Amniotic epithelial cell (primary cell): Measurements from ENCODE around the gene SUCLA2.
"Not testable (repeated sequence)": the region's sequence is repeated elsewhere in the genome, so short reads cannot be mapped to it uniquely, and the experiment has no call there.

Experiments
- DNase-seq: peaks from one replicate; pipeline ENCODE4 v3.0.0-alpha.2; 2010; ENCODE audit warnings: low read depth

SUCLA2 gene

GRCh38 chr13:47991859-47992258, 9.2 kb downstream of the SUCLA2 start:
- DNase-seq = no peak

DNA sequence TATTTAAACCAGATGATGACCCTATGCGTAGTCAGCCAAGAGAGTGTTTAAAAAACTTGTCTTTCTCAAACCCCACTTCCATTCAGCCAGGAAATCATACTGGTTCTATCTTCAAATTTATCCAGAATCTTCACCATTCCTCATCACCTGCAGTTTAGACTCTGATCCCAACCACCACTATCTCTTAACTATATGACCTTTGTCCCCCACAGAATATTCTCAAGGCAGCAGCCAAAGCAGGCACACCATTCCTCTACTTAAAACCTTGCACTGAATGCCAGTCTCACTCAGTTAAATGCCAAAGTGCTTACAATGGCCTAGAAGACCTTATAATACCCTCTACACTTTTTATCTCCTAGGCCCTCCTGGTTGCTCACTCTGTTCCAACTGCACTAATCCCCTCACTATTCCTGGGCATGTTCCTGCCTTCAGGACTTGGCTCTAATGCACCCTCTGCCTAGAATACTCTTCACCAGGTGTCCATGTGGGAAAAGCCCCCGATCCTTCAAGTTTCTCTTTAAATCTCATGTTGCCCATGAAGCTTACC, 10.1 kb downstream of the SUCLA2 start:
- no peak for DNase-seq

DNA sequence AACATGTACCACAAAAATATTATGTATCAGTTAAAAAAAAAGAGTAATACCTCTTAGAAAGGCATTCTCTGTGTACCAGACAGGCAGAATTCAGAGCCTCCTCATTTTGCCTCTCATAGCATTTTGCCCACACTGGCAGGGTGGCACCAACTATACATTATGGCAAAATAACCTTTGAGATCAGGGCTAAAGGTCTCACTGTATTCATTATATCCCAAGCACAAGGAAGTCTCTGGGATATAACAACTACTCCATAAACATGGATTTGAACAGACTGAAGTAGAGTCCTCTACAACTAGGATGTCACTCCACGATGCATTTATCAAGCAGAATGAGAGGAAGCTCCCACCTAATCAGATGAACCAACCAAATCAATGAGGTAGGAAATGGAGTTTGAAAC, 10.6 kb downstream of the SUCLA2 start:
- DNase-seq = no peak

- no peak for DNase-seq
Observed at GRCh38 chr13:47983070-47983469, 18.0 kb downstream of the SUCLA2 start.

- DNase-seq = peak; percentile 12
Observed at GRCh38 chr13:47976325-47976724, 24.7 kb downstream of the SUCLA2 start.

DNA sequence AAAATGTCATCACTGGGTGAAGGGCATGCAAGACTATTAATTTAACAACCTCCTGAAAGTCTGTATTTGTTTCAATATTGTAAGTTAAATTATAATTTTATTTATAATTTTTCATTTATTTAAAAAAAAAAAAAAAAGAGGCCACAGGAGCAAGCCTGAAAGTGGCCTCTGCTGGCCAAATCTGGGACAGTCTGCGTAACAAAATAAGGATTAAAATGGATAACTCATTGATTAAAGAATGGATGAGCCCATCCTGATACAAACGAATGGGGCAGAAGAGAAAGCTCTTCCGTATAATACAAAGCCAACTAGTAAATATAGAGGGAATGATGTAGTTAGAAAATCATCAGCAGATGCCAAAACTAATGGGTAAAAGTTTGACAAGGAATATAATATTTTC, 36.2 kb downstream of the SUCLA2 start:
- no peak for DNase-seq

DNA sequence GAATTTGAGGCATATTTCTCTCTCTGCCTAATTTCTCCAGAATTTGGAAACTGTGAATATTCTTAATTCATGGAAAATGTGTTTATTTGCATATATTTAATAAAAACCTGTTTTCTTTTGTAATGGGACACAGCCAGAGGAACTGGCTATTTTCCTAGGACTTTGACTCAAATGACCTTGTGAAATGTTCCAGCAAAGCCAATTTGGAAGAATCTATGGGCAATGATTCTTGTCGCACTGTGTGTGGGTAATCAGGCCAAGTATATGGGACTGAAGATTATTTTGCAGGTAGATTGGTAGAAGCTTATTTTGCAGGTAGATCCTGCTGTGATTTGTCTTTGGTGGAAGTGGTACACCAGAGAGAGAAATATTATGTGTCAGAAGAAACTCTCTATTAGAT, 38.8 kb downstream of the SUCLA2 start:
- no peak for DNase-seq

GRCh38 chr13:47959468-47960247, 41.4 kb downstream of the SUCLA2 start:
- no peak for DNase-seq

DNA sequence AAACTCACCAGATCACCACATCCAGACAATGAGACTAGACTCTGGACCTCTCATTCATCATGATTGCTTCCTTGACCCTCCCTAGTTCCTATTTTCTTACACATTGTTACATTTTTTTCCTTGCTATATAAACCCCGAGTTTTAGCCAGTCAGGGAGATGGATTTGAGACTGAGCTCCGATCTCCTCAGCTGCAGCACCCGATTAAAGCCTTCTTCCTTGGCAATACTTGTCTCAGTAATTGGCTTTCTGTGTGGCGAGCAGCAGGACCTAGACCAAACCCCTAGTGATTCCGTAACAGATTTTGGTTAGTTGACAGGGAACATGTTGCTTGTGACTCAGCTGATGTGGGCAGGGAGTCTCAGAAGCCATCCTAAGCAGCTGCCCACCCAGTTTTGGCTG, 44.0 kb downstream of the SUCLA2 start:
- DNase-seq = no peak

- DNase-seq = no peak
Observed at GRCh38 chr13:47955836-47956235, 45.2 kb downstream of the SUCLA2 start.

DNA sequence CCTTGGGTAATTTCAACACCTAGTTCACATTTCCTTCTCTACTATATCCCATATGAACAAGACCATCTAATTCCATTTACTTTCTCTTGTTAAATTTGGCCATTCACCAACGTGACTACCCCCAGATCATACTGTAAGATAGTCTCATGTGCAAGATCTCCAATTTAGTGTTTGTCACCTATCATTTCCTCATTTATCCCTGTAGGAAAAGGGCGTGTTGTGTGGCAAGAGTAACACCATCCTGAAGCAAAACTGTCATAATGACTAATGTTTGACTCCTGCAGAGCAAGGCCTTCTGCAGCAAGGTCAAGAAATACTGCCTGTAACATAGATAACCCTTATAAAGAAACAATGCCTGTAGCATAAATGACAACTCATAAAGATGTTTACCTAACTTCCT, 51.3 kb downstream of the SUCLA2 start:
- no peak for DNase-seq

DNA sequence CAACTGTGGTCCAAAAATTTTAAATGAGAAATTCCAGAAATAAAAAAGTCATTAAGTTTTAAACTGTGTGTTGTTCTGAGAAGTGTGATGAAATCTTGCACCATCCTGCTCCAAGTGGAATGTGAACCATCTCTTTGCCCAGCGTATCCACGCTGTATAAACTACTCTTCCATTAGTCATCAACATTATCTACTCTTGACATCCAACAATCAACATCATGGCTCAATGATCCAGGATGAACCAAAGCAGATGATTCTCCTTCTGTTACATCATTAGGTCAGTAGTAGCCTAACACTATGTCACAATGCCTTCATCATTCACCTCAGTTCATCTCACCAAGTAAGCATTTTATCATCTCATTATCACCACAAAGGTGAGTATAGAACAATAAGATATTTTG, 55.3 kb downstream of the SUCLA2 start:
- peak; percentile 95 for DNase-seq

- DNase-seq = not testable (repeated sequence)
Observed at GRCh38 chr13:47945146-47945545, 55.9 kb downstream of the SUCLA2 start.

DNA sequence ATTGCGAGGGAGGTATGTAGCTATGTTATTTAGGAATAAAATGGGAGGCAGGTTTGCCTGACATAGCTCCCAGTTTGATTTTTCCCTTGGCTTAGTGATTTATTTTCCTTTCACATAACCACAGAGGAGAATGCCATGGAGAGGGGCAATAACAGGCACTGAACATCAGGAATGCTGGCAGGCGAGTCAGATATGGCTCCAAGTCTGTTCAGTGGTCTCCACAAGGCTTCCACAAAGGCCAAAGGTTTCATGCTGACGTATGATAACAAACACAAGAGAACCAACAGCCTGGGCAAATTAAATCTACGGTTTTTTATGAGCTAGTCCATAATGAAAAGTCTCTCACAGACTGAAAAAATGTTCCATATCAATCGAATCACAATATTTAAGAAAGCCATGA, 66.7 kb downstream of the SUCLA2 start:
- peak; percentile 11 for DNase-seq

DNA sequence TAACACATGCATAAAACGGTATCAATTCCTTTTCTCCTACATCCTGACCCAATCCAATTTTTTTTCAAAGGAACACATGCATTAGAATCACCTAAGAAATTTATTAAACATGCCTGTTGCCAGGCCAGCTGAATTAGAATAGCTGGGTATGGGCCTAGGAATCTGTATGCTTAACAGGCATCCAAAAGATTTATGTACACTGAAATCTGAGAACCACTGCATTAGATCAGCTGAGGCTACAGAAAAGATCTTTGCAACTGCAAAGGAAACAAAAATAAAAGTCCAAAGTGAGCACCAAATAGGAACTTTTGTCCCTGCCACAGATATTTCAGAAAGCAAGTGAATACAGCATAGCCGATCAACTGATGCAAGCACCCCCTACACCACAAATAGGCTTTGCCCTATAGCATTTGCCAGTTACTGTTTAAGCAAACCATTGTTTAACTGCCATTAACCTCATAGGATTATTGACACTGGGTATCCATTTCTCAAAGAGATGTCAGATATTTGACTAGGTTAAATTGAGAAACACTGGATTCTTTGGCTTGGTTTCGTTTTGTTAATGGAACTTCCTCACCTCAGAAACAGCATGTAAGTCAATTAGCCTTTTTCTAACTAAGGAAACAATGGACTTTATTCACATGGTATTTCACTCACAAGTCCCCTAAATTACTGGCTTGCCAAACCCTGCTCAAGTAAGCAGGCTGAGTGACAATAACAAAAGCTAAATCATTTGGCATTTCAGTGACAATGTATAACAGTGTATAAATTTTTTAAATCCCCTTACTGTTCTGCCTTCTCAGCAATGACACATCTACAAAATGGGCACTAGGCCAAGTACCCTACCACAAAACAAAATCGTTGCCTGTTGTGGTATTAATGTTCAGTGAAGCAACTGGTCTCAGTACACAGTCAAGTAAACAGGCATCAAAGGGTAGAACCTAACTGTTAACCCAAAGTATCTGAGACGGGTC, 67.8 kb downstream of the SUCLA2 start:
- peak; percentile 46 for DNase-seq

DNA sequence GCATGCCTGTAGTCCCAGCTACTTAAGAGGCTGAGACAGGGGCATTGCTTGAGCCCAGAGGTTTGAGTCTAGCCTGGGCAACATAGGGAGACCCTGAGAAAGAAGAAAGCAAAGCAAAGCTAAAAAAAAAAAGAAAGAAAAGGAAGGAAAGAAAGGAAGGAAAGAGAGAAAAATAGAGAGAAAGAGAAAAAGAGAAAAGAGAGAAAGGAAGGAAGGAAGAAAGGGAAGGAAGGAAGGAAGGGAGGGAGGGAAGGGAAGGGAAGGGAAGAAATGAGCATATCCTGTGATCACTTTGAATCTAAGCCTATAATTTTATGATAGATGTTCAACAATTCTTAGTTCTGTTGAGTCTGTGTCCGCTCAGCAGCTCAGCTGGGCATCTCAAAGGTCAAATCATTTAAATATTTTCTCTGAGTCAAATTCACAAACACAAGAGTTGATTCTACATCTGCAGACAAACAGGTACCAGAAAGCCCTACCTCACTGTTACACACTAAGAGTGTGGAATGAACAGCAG, 70.4 kb downstream of the SUCLA2 start:
- no peak for DNase-seq

DNA sequence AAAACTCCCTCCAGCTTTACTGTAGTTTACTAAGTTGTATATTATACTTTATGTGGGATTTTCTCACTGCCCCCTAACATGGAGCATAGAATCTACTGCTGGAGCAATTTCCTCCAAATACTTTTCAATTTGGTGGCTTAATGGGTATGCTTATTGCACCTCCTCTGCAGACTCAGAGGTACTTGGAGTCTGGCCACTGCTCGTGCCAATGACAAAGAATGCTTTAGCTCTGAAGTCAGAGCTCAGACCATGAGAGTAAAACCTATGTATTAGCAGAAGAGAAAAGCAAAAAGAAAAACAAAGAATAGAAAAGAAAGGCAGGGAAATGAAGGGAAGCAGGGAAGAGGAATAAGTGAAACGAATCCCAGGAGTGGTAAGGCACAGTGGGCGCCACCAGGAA, 71.9 kb downstream of the SUCLA2 start:
- no peak for DNase-seq

DNA sequence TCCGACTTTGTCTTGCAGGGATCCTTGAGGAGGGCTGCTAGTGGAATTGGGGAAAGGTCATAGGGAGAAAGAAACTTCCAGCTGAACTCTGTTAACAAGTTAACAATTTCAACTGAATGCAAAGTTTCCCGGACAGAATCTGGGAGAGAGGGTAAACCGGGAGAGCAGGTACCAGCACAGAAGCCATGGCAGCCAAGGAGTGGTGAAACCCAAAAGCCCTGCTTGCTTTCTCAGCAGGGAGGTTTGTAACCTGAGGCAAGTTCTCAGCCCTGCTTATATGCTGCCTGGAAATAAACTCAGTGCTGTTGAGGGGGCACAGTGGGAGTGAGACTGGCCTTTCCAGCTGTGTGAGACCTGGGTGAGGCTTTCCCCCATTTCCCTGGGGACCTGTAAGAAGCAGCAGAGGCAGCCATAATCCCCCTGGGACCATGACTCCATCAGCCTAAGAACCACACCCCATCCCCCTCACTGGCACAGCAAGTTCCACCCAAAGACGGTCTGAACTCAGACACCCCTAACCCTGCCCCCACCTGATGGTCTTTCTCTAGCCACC, 84.0 kb downstream of the SUCLA2 start:
- no peak for DNase-seq

- peak; percentile 60 for DNase-seq
Observed at GRCh38 chr13:47908197-47908902, 92.7 kb downstream of the SUCLA2 start.

GRCh38 chr13:47904891-47905290, 96.2 kb downstream of the SUCLA2 start:
- DNase-seq = no peak

DNA sequence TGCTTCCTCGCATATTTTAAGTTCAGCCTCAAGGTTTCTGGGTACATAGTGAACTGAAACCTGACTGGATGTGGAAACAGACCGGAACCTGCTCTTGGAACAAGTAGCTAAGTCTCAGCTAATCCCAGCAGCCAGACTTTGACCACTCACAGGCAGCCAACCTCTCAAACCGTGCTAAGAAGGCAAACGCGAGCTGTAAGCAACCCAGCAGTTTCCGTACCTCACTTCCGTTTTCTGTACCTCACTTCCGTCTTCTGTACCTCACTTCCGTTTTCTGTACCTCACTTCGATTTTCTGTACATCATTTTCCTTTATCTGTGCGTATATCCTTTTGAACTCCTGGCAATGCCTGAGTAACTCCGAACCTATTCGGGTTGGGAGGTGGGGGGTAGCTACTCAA, 96.8 kb downstream of the SUCLA2 start:
- no peak for DNase-seq

DNA sequence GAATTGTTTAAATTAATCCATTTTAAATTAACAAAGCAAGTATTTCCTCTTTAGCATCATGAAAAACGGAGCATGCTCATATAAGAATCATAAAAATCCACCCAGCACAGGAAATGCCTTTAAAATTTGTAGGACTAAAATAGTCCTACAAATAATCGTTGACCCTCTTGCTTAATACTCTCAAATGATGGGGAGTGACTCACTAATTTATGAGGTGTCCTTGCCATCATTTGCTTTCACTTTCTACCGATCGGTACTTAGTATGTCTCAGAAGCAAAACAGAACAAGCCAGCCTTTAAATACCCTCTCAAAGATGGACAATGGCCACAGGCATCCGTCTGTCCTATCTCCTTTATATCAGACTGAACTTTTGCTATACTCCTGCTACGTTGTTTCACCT, 97.2 kb downstream of the SUCLA2 start:
- peak; percentile 32 for DNase-seq
